Measurements from ENCODE around the gene ELP4.

DNA sequence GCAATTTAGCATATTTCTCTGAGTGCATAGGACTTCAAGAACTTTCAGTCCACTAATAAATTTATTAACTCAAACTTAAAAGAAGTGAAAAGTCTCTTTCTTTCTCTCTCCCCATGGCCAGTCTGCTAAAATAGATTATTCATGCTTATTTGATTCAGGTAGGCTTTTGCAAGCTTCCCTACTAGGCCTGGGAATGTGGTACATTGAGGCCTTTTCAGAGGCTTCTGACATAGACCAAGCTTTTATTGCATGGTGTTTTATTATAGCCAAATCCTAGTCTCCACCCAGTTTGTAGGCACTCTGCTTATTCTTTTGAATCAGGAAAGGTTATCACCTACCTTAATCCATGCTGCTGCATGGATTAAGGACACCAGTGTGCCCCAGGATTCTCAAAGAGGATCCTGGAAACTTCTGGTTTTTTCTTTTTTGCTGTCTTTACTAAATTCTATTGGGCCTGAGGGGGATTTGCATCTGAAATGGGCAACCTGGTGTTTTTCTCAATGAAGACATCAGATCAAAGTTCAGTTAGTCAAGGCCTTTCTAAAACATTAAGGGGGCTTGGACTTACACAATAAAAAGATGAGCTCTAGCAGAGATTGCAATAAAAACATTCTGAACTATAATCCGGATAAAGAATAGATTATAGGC is 92.2 kb downstream of the ELP4 start:
- TF ChIP-seq, protein P1, sequence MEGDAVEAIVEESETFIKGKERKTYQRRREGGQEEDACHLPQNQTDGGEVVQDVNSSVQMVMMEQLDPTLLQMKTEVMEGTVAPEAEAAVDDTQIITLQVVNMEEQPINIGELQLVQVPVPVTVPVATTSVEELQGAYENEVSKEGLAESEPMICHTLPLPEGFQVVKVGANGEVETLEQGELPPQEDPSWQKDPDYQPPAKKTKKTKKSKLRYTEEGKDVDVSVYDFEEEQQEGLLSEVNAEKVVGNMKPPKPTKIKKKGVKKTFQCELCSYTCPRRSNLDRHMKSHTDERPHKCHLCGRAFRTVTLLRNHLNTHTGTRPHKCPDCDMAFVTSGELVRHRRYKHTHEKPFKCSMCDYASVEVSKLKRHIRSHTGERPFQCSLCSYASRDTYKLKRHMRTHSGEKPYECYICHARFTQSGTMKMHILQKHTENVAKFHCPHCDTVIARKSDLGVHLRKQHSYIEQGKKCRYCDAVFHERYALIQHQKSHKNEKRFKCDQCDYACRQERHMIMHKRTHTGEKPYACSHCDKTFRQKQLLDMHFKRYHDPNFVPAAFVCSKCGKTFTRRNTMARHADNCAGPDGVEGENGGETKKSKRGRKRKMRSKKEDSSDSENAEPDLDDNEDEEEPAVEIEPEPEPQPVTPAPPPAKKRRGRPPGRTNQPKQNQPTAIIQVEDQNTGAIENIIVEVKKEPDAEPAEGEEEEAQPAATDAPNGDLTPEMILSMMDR (IDR thresholded peaks at IDR 0.05) = no peak
- TF ChIP-seq POLR2A (IDR thresholded peaks at IDR 0.05) = no peak
- no peak for TF ChIP-seq POLR2AphosphoS5 (IDR thresholded peaks at IDR 0.05)

Measured in breast epithelium (tissue), 3 donors.